Effector memory CD8-positive, alpha-beta T cell (primary cell): ENCODE results near the gene CFAP100.

Experiments used
- ATAC-seq: fragments of 150-1000 bp; cut with Tn5 transposase; replicated peaks from 2 replicates; pipeline ENCODE4 v1.10.0; 2021; ENCODE audit warnings: mild to moderate bottlenecking, moderate library complexity
- DNase-seq, 3 experiments: peaks; one replicate each; pipeline ENCODE4 v3.0.0; 2021
- H3K27ac Mint-ChIP-seq, 2 donors: one replicate each; pipeline ENCODE4 v1.8.0; 2022; ENCODE audit warnings: mild to moderate bottlenecking in 2 of 2, mixed read lengths in 2 of 2, moderate library complexity in 2 of 2
- H3K27me3 Mint-ChIP-seq, 2 donors: one replicate each; pipeline ENCODE4 v1.8.0; 2022; ENCODE audit warnings: mixed read lengths in 2 of 2
- H3K36me3 Mint-ChIP-seq: one replicate; pipeline ENCODE4 v1.8.0; 2022; ENCODE audit warnings: mild to moderate bottlenecking, moderate library complexity, mixed read lengths; ENCODE audit not compliant: insufficient read depth
- H3K4me1 Mint-ChIP-seq, 2 donors: one replicate each; pipeline ENCODE4 v1.8.0; 2022; ENCODE audit warnings: low read depth in 2 of 2, mixed read lengths in 2 of 2
- H3K4me3 Mint-ChIP-seq, 2 donors: one replicate each; pipeline ENCODE4 v1.8.0; 2022; ENCODE audit warnings: mild to moderate bottlenecking in 2 of 2, mixed read lengths in 2 of 2, moderate library complexity in 2 of 2
- H3K9me3 Mint-ChIP-seq, 2 donors: one replicate each; pipeline ENCODE4 v1.8.0; 2022; ENCODE audit warnings: mixed read lengths in 2 of 2

Gene CFAP100

DNA sequence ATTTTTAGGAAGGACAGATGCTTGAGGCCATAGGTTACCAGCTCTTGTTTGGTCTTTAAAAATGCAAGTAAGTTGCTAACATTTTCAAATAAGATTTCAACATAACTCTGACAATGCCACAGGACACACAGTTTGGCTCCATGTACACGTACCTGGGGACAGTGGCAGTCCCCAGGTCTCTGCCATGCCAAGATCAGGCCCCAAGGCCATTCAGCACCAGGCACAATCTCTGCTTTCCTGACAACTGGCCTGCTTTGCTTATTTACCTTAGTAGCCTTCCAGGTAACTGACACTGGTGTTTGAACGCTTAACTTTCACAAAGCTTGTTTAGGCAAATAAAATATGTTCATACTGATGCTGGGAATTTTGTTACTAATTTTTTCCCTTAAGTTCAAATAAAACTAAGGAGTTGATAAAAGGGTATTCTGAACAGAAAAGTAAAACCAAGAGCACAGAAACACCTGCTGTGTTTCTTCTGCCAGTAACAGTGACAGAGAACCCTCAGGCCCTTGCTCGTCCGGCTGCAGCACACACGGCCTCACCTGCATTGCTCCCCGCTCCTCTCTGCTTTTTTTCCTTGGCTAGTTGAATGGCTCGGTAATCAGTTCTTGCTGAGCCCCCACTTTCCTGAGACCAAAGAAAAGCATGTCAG lies 64.5 kb downstream of the CFAP100 start:
- DNase-seq (no peak), ATAC-seq (no peak)
- H3K27me3 Mint-ChIP-seq = no peaks in the 10 kb centered on the region
- no peak overlapping the region for H3K4me3 Mint-ChIP-seq
- H3K36me3 Mint-ChIP-seq = peaks cover 91% of the 10 kb centered on the region
- H3K4me1 Mint-ChIP-seq = peaks cover 16 to 24% of the 10 kb centered on the region in 2 donors
- H3K27ac Mint-ChIP-seq = no peak overlapping the region
- H3K9me3 Mint-ChIP-seq = no peaks in the 10 kb centered on the region

DNA sequence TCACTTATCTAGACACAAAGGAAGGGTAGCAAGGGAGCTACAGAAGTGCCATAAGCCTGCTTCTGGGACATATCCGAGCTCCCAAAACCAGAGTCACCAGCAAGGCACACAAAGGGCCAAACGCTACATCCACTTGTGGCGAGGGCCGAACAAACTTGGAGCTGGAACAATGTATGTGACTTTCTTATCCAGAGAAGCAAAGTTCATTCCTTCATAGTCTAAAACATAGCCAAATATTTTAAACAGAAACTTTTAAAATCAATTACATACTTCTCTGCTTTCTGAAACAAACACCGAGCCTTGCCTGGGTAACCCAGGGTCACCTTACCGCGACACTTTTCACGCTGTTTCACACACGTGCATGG lies 65.0 kb downstream of the CFAP100 start:
- H3K27me3 Mint-ChIP-seq = no peaks in the 10 kb centered on the region
- no peak for DNase-seq
- no peak for ATAC-seq
- no peak overlapping the region for H3K4me3 Mint-ChIP-seq
- peaks cover 91% of the 10 kb centered on the region for H3K36me3 Mint-ChIP-seq
- H3K4me1 Mint-ChIP-seq = peaks cover 14 to 19% of the 10 kb centered on the region in 2 donors
- no peak overlapping the region for H3K27ac Mint-ChIP-seq
- H3K9me3 Mint-ChIP-seq = no peaks in the 10 kb centered on the region

DNA sequence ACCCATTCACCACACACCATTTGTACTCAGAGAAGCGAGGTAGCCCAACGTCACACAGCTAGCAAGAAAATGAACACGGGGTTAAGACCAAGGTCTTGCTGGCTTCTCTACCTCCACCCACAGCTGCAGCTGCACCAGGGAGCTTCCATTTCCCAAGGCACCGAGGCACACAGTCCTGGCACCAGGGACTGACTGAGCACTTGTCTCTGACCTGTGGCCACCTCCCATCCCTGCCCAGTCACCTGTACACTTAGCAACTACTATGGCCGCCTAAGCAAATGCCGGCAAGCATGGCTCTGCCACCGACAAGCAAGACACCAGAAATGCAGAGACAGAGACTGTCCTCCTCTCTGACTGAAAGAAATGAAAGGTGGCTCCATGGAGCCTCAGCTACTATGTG lies 65.7 kb downstream of the CFAP100 start:
- Mint-ChIP-seq H3K36me3 (peaks cover 91% of the 10 kb centered on the region), H3K27me3 (no peaks in the 10 kb centered on the region), H3K9me3 (no peaks in the 10 kb centered on the region), H3K27ac (no peak overlapping the region), H3K4me1 (peaks cover 14 to 16% of the 10 kb centered on the region in 2 donors), H3K4me3 (no peak overlapping the region)
- no peak for ATAC-seq
- DNase-seq = no peak

DNA sequence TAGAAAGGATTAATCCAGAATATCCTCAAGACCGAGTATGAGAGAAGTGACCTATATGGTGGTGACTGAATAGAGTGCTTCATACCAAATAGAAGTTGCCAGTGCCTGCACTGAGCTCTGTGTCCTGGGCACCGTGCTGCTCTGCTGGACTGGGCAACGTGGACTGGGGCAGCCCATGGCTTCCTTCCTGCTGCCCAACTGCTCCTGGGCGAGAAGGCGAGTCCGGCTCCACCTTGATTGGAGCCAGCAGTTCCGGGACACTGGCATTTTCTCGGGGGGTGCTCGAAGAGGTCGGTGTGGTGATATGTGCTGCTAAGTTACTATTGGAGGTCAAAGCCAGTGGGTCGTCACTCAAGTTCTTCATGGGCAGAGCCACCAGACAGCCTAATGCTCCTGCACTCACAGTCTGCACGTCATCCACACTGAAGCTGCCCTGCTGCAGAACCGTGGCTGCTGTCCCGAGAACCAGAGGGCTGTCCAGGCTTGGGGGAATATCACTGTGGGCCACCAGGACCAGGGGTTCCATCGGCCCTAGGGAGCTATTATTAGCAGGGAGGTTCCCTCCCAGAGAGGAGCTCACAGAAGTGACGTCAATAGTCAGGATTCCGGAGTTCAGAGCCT lies 66.9 kb downstream of the CFAP100 start:
- H3K27me3 Mint-ChIP-seq = no peaks in the 10 kb centered on the region
- DNase-seq (no peak), ATAC-seq (no peak)
- H3K27ac Mint-ChIP-seq = no peak overlapping the region
- no peaks in the 10 kb centered on the region for H3K9me3 Mint-ChIP-seq
- H3K36me3 Mint-ChIP-seq = peaks cover 91% of the 10 kb centered on the region
- H3K4me1 Mint-ChIP-seq = peaks cover 14 to 20% of the 10 kb centered on the region in 2 donors
- no peak overlapping the region for H3K4me3 Mint-ChIP-seq

DNA sequence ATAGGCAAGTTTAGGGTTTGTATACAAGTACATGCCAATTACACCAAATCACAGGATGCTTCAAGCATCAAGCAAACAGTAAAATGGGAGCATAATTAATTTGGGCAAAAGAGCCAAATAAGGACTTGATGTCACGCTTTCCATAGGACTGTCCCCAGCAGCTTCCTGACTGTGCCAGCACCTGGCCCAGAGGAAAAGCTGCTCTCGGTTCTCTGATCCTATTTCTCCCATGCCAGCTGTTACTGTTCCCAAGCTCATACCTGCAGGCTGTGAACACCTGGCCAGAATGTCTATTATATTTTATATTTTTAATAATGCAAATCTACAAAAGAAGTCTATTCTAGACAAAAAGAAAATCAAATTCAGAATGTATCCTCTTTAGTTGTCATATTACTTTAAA lies 68.8 kb downstream of the CFAP100 start:
- Mint-ChIP-seq H3K36me3 (peaks cover 93% of the 10 kb centered on the region), H3K9me3 (no peaks in the 10 kb centered on the region), H3K27me3 (no peaks in the 10 kb centered on the region), H3K4me3 (no peak overlapping the region), H3K4me1 (peaks cover 10 to 21% of the 10 kb centered on the region in 2 donors), H3K27ac (no peak overlapping the region)
- no peak for DNase-seq
- no peak for ATAC-seq

DNA sequence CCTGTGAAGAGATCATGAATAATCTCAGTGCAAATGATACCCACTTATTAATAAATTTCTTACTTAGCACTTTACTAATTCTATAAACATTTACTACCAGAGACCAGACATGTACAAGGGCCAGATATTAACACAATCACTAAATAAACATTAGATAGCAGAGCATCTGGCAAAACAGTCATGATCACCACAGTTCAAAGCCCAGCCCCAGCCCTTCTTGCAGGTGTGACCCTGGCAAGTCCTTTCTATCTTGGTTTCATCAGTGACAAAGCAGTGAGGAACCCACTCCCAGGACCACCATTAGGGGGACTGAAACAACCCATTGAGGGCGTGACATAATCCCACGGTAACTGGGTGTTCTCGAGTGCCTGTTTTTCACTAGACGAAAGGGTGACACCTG lies 69.4 kb downstream of the CFAP100 start:
- Mint-ChIP-seq H3K4me3 (no peak overlapping the region), H3K4me1 (peaks cover 14 to 25% of the 10 kb centered on the region in 2 donors), H3K9me3 (no peaks in the 10 kb centered on the region), H3K27me3 (no peaks in the 10 kb centered on the region), H3K27ac (peak overlapping the region in 1 of 2 donors; percentile 42), H3K36me3 (peaks cover 94% of the 10 kb centered on the region)
- ATAC-seq (no peak), DNase-seq (no peak)

DNA sequence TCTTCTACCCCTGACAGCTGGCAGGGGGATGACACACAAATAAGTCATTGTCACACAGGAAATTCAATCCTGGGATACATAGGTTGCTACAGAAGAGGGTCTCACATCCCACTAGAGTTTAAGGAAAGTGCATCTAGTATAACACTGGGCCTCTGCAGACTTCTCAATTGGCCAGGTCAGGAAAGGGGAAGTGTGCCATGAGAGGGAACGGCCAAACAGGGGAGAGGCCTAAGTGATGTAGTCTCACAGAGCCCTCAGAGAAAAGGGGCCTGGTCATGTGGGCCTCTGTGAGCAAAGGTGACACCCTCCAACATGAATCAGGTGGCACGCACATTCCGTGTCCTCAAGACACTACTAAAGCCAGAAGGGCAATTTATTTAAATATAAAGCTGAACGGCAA lies 69.8 kb downstream of the CFAP100 start:
- peaks cover 18 to 29% of the 10 kb centered on the region in 2 donors for H3K4me1 Mint-ChIP-seq

DNA sequence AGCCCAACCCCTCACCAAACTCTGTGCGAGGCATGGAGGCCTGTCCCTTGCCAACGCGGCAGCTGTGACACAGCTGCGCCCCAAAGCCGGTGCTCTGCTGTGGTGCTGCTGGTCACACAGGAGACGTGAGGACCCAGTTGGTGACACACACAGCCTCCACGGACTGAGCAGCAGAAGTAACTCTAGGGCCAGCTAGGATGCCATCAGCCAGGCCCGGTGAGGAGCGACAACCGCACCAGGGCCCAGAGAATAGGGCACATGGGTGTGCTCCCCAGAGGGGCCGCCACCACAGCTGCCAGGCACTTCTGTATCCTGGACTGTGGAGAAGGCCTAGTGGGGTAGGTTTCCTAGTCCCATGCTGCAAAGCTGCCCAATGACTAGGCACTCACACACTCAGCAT lies 70.3 kb downstream of the CFAP100 start:
- Mint-ChIP-seq H3K9me3 (no peaks in the 10 kb centered on the region), H3K27ac (no peak overlapping the region), H3K27me3 (no peaks in the 10 kb centered on the region), H3K4me3 (no peak overlapping the region), H3K36me3 (peaks cover 94% of the 10 kb centered on the region), H3K4me1 (peaks cover 23 to 34% of the 10 kb centered on the region in 2 donors)
- DNase-seq (no peak), ATAC-seq (no peak)

More for the DNA sequence above, 69.8 kb downstream of the CFAP100 start:
- Mint-ChIP-seq H3K4me3 (no peak overlapping the region), H3K36me3 (peaks cover 94% of the 10 kb centered on the region), H3K9me3 (no peaks in the 10 kb centered on the region), H3K27me3 (no peaks in the 10 kb centered on the region), H3K27ac (peak overlapping the region in 1 of 2 donors; percentile 42)
- ATAC-seq (no peak), DNase-seq (no peak)

DNA sequence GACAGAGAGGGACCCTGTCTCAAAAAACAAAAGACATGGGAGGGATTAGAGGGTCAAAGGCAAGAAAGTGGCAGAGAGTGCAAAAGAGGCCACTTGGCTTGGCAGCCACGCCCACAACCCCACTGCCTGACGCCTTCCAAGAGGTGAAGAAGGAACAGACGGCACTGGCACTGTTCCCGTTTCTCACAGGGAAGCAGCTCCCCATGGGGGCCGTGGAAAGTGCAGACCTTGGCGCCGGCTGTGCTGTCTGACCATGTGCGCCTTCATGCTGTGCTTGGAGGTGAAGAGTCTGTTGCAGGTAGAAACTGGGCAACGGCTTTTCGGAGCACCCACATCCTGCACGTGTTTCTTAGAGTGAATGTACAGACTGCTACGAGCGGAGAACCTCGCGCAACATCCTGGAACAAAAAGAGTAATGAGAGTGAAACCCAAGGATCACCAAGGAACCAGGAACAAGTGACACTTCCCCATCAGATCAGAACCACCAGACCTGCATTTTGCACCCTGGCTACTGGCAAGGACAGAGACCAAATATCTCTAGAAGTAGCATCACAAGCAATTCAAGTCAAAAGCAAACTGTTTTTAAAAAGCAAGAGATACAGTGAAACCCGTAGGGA lies 71.3 kb downstream of the CFAP100 start:
- Mint-ChIP-seq H3K27ac (peak overlapping the region in 1 of 2 donors; percentile 71), H3K36me3 (peaks cover 95% of the 10 kb centered on the region), H3K9me3 (no peaks in the 10 kb centered on the region), H3K4me3 (no peak overlapping the region), H3K4me1 (peaks cover 25 to 35% of the 10 kb centered on the region in 2 donors), H3K27me3 (no peaks in the 10 kb centered on the region)
- no peak for ATAC-seq
- DNase-seq = no peak

DNA sequence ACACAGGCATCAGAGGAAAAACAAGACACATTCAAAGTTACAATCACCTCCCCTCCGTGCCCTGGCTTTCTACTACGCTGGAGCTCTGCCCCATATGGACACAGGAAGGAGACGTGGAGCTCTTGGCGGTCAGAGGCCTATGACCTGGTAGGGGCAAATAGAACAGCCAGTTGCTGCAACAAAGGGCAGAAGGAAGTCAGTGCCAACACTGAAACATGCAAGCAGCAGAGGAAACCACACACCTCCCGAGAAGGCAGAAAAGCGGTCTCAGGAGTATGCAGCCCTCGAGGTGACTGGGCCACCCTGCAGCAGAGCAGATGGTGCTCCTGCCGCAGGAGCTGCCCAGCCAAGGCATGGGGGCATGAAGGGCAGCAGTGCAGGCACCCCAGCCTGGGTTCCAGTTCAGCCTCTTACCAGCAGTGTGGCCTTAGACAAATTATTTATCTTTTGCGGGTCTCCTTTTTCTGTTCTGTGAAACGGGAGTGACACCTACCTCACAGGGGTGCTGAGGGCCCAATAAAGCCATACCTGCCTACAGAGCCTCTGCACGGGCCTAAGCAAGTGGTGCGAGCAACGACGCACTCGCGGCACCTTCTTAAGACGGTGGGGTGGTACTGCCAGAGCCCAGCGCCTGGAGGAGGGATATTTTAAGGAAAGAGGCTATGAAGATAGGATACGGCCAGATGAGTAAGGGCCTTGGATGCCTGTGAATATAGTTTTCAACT lies 72.3 kb downstream of the CFAP100 start:
- ATAC-seq (peak; percentile 22), DNase-seq (no peak)
- H3K4me3 Mint-ChIP-seq = peak overlapping the region in 1 of 2 donors; percentile 22
- no peaks in the 10 kb centered on the region for H3K27me3 Mint-ChIP-seq
- H3K27ac Mint-ChIP-seq = peak overlapping the region in 1 of 2 donors; percentile 71
- no peaks in the 10 kb centered on the region for H3K9me3 Mint-ChIP-seq
- H3K4me1 Mint-ChIP-seq = peaks cover 25 to 35% of the 10 kb centered on the region in 2 donors
- H3K36me3 Mint-ChIP-seq = peaks cover 95% of the 10 kb centered on the region

DNA sequence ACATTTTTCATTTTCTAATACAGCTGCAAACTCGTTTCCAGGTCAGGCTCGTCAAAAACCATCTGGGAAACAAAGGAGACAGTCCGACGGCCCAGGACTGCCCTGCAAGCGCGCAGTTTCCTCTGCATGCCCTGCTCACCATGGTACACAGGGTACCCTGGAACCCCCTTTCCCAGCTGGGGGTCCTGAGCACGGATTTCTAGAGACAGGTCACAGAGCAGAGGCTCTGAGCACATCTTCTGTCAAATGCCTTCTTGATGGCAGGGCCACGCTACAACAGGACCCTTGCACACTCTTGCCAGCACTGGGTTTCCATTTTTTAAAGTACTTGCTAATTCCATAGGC lies 72.9 kb downstream of the CFAP100 start:
- no peak for ATAC-seq
- no peak overlapping the region for H3K4me3 Mint-ChIP-seq
- H3K27me3 Mint-ChIP-seq = no peaks in the 10 kb centered on the region
- H3K27ac Mint-ChIP-seq = peak overlapping the region in 1 of 2 donors; percentile 44
- H3K4me1 Mint-ChIP-seq = peaks cover 30 to 38% of the 10 kb centered on the region in 2 donors
- no peaks in the 10 kb centered on the region for H3K9me3 Mint-ChIP-seq
- peaks cover 94% of the 10 kb centered on the region for H3K36me3 Mint-ChIP-seq
- no peak for DNase-seq

DNA sequence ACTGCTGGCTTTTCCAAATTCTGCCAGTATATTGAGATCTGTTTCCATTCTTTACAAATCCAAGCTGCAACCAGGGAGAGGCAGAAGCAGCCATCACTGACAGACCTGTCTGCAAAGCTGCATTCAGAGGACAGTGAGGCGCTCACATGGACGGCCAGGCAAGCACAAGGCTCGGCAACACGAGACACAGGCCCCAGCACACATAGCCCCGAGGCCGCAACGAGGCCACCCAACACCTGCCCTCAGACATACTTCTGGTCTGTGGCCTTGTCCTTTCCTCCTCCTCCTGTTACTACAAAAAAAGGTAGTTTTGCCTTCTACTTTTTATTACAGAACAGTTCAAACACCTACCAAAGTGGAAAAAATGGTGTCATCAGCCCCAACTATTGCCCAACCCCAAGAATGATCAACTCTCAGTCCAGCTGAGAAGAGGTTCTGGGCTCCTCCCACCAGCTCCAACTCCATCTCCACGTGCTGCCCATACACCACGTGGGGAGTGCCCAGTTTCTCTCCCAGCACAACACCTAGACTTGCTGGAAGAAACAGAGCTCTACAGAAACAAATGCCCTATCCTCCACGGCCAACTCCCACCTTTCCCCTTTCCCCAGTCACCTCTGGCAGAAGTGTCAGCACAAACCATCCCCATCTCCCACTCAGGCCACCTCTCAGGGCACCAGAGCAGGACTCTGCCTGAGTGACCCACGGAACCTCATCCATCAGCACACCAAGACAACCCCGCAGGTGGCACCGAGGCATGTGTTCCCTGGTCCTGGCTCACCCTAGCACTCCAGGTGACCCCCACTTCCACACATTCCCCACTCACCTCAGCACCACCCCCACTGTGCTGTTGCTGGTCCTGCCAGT lies 73.6 kb downstream of the CFAP100 start:
- peaks cover 93% of the 10 kb centered on the region for H3K36me3 Mint-ChIP-seq

DNA sequence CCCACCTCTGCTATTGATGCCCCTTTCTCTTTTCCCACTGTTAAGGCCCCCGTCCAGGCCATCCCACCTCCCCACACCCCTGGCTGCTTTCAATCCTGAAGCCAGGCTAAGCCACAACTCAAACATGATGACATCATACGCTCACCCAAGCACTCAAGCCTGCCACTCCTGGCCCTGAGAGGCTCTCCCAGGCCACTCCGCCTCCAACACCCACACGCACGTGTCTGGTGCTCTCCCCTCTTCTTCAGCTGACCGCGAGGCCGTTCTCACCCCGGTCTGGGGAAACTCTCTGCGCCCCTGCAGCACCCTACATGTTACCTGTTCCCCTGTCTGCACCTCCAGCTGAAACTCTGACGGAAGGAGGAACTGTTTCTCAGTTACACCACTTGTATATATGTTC lies 74.8 kb downstream of the CFAP100 start:
- DNase-seq (no peak), ATAC-seq (no peak)
- Mint-ChIP-seq H3K27ac (peak overlapping the region in 1 of 2 donors; percentile 94), H3K4me1 (peaks cover 49 to 55% of the 10 kb centered on the region in 2 donors), H3K4me3 (peak overlapping the region in 1 of 2 donors; percentile 42), H3K9me3 (no peaks in the 10 kb centered on the region), H3K27me3 (no peaks in the 10 kb centered on the region), H3K36me3 (peaks cover 94% of the 10 kb centered on the region)

More for the DNA sequence above, 73.6 kb downstream of the CFAP100 start:
- Mint-ChIP-seq H3K4me1 (peaks cover 37 to 45% of the 10 kb centered on the region in 2 donors), H3K27ac (peak overlapping the region; percentile 42 to 94), H3K27me3 (no peaks in the 10 kb centered on the region), H3K9me3 (no peaks in the 10 kb centered on the region), H3K4me3 (no peak overlapping the region)
- no peak for DNase-seq
- ATAC-seq = no peak
